ENCODE data around the gene ANO5.

The ANO5 gene

GRCh38 chr11:22331771-22332170 is 138.9 kb downstream of the ANO5 start:
- DNase-seq (ENCODE audit: low read depth in 2 of 2), result no peak

Data from stimulated activated CD4-positive, alpha-beta T cell treated with anti-CD3 and anti-CD28 coated beads, Interleukin-1b, Interleukin-23, amount 100 ng/mL, for 4 hours (primary cell).